HG03135 (cell line): ENCODE results near the gene HARS2.
"Not testable (repeated sequence)": the region's sequence is repeated elsewhere in the genome, so short reads cannot be mapped to it uniquely, and the experiment has no call there.

Experiments
- ATAC-seq: cut with Tn5 transposase; IDR thresholded peaks from one replicate; pipeline ENCODE4 v1.9.1; 2021; ENCODE audit warnings: mild to moderate bottlenecking, moderate library complexity; ENCODE audit not compliant: unreplicated experiment

HARS2 gene, protein sequence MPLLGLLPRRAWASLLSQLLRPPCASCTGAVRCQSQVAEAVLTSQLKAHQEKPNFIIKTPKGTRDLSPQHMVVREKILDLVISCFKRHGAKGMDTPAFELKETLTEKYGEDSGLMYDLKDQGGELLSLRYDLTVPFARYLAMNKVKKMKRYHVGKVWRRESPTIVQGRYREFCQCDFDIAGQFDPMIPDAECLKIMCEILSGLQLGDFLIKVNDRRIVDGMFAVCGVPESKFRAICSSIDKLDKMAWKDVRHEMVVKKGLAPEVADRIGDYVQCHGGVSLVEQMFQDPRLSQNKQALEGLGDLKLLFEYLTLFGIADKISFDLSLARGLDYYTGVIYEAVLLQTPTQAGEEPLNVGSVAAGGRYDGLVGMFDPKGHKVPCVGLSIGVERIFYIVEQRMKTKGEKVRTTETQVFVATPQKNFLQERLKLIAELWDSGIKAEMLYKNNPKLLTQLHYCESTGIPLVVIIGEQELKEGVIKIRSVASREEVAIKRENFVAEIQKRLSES

DNA sequence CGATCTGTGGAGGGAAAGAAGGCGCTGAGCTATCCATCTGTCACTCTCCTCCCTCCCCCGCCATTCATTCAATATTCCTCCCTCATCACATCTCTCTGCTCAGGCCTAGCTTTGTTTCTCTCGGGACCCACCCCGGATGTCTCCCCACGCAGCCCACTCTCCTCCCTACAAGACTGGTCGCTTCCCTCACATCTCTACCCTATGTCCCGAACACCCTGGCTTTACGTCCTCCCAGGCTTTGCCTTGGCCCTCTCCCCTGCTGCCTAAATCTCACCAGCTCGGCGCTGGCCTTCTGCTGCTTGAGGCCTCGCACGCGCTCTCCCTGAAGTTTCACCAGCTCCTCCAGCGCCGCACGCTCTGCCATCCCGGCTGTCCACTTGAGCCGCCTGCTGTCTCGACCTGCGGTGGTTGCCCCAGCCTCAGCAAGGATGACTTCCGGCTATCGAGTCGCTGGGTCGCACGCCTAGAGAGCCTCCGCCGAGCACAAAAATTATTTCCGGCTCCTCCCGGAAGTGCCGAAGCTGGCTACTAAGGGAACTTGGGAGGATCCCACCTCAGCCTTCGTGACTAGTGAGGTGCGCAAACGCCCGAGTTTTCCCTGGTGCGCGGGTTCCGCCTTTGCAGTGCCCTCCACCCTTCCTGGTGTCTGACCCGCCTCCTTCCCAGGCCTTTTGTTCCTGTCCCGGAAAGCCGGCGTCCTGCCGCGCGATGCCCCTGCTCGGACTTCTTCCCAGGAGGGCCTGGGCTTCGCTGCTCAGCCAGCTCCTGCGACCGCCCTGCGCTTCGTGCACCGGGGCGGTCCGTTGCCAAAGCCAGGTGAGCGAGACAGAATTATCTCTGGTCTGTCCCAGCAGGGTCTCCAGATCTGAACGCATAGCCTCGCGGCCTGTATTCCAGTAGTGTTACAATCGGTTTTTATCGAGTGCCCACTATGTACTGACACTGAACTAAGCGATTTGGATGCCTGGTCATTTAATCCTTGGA, at the start of gene HARS2, which contains the start of gene HARS1:
Gene HARS2, plus strand, starts transcription at position 515 of the 984 bp plus-strand sequence. Its CDS starts 194 bp downstream, at position 709.
Gene HARS1, minus strand, starts transcription at position 430 of the 984 bp plus-strand sequence. Its CDS starts 66 bp downstream, at position 364.
- peak; percentile 97 for ATAC-seq

DNA sequence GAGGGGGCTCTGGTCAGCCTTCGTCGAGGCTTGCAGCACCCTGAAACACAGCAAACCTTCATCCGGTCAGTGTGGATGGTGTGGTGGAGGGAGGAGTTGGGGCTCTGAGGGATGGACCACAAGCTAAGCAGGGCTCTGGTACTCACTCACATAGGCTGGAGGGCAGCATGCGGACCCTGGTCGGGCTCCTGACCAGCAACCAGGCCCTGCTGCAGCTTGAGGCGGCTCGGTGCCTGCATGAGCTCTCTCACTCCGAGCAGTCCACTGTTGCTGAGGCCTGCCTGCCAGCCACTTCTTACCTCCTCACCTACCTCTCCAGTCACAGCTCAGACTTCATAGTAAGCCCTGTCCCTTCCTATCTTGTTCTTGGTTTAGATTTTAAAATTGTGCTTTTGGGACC, 49.5 kb upstream of the HARS2 start:
- ATAC-seq, result no peak

DNA sequence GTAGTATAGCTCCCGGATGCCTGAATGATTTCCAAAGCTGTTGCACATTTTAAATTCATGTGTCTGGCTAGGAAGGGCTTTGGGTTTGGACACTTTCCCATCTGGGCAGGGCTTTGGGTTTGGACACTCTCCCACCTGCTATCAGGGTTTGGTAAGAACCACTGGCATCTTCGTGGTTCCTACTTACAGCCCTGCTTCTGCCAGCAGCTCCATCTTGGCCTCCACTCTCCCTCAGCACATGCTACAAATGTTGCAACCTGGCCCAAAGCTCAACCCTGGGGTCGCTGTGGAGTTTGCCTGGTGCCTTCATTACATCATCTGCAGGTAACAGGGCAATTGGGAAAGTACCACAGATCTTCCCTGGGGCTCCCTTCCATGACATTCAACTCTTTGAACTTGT, 48.5 kb upstream of the HARS2 start:
- ATAC-seq, result no peak

DNA sequence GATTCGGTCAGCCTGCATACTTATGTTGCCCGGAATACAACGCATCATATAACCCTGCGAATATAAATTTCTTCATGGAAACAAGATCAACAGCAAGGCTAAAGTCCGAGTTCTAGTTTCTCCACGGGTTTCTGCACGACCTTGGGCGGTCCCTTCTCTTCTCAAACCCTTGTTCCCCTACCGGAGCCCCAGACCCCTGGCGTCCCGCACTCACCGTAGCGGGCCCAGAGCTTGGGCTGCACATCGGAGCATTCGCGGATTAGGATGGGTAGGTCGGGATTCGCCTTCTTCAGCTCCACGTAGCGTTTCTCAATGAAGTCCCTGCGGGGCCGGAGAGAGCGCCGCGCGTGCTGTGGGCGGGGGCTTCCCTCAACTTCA, 44.2 kb upstream of the HARS2 start:
- peak; percentile 36 for ATAC-seq

DNA sequence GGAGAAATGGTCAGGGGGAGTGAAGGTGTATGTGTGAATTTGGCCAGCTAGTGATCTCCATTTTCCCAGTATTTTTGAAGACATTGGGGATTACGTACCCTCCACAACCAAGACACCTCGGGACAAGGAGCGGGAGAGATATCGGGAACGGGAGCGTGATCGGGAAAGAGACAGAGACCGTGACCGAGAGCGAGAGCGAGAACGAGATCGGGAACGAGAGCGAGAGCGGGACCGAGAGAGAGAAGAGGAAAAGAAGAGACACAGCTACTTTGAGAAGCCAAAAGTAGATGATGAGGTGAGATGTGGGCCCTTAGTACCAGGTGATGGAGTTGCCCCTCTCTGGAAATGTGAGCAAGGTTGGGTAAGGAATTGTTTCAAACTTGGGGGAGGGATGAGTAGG, 32.4 kb upstream of the HARS2 start:
- no peak for ATAC-seq

DNA sequence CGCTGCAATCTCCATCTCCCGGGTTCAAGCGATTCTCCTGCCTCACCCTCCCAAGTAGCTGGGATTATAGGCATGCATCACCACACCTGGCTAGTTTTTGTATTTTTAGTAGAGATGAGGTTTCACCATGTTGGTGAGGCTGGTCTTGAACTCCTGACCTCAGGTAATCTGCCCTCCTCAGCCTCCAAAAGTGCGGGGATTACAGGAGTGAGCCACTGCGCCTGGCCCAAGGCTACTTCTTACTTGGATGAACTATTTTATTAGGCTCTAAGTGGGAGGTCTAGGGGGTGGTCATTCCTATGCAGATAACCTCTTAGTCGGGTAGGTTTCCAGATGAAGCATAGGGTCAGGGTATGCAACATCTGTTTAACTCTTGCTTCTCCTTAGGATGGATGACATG, 30.9 kb upstream of the HARS2 start:
- ATAC-seq, result not testable (repeated sequence)

DNA sequence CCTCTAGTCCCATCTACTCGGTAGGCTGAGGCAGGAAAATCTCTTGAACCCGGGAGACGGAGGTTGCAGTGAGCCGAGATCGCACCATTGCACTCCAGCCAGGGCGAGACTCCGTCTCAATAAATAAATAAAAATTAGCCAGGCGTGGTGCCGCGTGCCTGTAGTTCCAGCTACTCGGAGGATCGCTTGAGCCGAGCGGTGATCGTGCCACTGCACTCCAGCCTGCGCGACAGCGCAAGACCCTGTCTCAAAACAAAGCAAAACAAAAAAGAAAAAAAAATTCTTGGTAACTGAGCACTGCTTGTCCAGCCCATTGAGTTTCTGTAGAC, 27.3 kb upstream of the HARS2 start:
- no peak for ATAC-seq

DNA sequence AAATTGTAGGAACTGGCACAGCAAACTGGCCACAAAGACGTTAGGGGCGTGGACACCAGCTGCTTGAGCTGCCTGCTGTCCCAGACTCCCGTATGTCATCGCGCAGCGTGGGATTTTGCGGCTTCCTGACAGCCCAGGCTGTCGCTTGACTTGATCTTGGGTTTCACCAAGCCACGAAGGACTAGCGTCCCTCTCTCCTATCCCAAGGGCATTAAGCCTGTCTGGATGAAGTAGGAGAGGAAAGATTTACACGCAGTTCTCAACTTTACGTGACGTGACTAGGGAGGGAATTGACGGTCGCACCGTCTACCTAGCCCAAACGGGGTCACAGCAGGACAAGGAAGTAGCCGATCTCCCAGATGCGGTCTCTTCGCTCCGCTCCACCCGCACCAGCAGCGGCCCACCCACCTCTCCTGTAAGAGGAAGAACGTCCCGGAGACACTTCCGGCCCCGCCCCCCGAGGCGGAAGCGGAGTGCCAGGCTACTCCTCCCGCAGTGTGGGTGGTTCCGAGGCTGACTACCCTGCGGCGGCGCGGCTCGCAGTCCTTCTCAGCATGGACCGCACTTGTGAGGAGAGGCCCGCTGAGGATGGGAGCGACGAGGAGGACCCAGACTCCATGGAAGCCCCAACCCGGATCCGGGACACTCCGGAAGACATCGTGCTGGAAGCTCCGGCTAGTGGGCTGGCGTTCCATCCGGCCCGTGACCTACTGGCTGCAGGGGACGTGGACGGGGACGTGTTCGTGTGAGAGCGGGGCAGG, 26.7 kb upstream of the HARS2 start, which contains the start of gene WDR55:
Gene WDR55, plus strand, starts transcription at position 546 of the 761 bp plus-strand sequence. Its CDS starts 9 bp downstream, at position 555.
- ATAC-seq, result peak; percentile 98

DNA sequence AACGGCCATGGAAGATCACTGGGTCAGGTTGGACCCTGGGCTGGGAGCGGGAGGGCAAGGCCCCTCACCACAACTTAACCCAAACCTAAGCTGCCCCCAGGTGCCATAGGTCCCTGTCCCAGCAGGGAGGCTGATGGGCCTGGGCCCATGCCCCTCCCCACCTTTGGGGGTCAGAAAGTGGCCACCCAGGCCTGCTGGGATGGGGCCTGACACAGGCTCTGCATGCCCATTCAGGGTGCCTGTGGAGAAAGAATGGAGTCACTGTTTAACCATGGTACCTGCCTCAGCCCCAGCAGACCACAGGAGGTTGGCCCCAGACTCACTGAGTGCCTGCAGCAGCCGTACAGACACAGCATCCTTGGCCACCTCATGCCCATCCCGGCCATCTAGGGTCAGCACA, 20.2 kb upstream of the HARS2 start:
- ATAC-seq, result not testable (repeated sequence)

DNA sequence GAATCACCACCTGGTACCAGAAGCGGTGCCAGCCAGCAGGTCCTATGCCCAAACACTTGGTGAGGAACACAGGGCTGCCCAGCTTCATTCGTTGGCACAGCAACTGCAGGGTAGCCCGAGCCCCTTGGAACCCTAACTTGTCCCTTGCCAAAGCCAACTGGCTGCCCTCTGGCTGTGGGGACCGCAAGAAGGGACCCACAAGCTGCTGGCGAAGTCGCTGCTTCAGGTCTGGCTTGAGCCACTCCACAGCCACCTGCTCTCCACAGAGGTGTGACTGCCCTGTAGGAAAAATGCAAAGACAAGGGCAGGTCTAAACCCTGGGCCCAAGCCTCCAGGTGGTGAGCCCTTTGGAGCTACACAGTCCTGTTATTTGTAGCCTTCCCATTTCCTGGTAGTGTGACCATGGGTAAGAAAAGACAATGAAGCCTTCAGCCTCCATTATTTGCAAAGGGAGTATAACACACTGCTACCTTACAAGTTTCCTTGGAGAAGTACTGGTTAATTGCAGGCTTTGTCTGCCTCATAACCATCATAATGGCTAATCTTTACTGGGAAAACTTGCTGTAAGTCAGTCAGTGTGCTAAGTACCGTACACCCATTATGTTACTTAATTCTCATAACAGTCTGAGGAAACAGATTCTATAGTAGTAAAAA, 19.7 kb upstream of the HARS2 start:
- ATAC-seq, result no peak

DNA sequence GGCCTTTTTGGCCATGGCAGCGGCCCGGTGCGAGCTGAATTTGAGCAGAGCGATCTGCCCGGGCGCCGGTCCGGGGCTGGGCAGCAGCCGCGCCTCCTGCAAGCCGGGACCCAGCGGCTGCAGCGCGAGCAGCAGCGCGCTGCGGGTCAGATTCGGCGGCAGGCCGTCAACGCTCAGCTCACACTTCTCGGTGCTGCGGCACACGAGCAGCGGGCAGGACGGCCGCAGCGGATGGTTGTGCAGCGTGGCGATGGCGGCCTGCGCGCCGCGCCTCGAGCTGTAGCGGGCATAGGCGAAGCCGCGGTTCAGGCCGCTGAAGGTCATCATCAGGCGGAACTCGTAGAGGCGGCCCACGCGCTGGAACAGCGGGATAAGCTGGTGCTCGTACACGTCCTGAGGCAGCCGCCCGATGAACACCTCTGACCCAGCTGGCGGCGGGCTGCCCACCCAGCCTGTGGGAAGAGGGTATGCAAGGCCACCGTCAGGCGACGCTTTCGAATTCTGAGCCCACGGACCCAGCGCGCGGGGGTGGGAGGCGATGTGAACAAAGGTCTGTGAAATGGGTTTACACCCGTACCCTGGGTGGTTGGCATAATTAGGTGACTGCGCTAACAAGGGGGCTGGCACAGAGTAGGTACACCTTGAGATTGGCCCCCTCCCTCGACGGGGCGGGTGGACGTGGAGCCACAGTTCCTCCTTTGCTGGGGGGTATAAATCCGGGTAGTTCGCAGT, 18.6 kb upstream of the HARS2 start:
- no peak for ATAC-seq

DNA sequence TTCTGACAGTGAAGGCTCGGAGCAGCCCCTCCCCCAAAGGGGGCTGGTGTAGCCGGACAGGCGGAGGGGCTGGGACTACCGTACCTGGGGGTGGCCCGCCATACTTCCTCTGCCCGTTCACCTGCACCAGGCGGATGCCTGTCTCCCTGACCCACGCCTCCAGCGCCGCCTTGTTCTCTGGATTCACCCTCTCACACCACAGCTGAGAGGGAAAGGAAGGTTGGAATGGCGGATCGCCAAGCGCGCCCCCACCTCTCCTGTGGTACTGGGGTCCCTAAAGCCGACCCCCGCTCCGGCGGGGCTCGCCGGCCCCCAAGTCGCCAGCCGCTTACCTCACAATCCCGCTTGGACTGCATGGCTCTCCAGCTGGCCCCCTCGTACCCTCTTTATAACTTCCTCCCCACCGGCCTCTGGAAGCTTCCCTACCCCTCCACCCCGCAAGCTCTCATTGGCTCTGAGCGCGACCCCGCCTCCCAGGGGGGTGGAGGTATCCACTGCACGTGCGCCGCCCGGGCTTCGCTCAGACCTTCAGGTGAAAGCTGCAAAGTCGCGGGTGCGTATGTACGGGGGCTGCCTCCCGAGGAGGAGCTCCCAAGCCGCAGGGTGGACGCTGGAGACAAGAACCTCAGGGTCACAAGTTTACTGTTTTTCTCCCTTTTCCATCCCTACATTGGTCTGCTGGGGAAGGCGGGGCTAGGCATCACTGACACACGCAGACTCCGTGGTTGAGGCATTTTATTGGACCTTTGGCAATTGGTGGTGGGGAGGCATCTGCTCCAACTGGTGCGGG, 17.9 kb upstream of the HARS2 start, which contains the start of gene DND1:
Gene DND1, minus strand, starts transcription at position 390 of the 790 bp plus-strand sequence. Its CDS starts 34 bp downstream, at position 356.
- no peak for ATAC-seq

DNA sequence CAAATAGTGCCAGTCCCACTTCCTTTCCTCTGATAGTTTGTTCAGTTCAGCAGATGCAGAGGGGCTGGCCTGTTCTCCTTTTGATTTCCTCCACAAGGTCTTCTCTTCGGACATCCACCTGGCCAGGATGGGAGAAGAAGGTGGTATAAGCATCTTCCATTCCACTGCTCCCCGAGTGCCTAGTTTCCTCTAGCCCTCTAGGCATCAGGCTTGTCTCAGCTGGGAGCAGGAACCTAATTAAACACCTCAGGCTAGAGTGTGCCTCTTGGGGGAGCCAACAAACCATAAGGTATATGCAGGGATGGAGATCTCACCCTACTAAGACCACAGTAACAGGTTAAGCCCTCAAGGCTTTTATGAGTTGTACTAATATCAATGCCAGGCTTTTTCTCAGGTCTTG, 17.0 kb upstream of the HARS2 start:
- ATAC-seq, result no peak

DNA sequence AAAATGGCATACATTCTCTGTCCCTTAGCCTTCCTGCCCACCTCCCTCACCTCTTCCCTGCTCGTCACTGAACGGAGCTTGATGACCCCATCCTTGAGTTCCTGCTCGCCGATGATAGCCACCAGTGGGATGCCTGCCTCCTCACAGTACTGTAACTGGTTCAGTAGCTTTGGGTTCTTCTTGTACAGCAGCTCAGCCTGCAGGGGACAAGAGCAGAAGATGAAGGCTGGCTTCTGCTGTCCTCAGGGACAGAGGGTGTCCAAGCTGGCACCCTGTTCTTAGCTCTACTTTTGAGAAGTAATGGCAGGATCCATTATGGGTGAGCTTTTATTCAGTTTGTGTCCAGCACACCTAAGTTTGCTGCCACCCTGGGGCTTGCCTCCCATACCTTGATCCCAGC, 16.6 kb upstream of the HARS2 start:
- ATAC-seq, result no peak

DNA sequence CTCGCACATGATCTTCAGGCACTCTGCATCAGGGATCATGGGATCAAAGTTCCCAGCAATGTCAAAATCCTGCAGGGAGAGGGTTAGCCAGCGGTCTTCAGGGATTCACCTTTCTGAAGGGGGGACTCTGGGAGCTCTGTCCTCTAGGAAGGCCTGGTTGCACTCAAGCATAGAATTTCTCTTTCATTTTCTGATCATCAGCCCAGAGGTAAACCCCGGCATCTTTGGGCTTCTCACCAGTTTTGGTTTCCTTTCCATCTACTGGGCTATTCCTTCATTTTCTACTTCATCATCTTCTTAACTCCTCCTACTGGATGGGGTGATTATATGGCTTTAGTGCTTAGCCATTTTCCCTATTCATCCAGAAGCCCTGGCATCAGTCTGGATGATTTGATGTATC, 13.3 kb upstream of the HARS2 start:
- ATAC-seq, result no peak

DNA sequence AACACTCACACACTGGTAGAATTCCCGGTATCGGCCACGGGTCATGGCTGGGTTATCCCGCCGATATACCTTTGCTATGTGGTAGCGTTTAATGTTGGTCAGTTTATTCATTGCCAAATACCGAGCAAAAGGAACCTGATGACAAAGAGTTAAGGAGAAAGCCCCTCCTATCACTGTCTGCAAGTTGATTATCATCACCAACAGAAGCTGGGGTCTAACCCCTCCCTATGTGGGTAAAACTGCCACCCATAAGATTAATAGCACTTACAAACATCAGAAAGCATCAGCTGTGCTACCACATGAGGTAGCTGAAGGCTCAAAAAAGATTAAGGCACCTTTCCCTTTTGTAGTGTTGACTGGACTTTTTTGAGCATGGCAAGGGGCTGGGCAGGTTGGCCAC, 12.3 kb upstream of the HARS2 start:
- ATAC-seq, result no peak

DNA sequence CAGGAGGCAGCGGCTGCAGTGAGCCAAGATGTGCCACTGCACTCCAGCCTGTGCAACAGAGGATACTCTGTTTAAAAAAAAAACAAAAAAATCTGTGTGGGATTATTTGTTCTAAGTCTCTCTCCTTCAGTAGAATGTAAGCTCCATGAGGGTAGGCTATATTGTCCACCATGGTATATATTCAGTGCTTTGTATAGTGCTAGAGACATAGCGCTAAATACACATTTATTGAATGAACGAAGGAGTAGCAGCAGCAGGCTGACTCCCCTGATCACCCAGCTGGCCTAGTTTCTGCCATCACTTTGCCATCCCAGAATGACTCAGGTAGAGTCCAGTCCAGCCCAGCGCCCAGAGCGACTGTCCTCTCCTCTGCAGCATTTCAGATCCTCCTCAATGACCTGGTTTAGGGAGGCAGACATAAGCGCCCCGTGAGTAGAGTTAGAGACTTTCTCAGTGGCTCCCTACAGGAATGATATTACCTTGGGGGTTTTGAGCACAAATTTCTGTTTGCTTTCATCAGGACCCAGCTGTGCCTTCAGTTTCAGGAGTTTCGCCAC, 801 bp upstream of the HARS2 start:
- ATAC-seq, result no peak

DNA sequence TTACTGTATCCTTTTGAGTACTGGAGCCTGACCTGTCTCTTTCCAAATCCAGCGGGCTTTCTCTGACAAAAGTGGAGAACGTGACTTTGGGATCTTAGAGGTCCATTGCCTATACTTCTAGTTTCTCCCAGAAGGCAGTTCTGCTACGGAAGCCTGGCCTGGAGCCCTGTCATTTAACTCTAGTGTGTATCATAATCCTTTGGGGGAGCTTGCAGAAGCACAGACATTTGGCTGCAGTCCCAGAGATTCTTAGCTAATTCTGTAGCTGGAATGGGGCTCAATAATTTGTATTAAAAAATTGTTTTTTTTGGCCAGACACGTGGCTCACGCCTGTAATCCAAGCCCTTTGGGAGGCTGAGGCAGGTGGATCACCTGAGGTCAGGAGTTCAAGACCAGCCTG, 3.0 kb downstream of the HARS2 start:
- ATAC-seq, result no peak
